Right lobe of liver (tissue), 6 donors: ENCODE data around the gene MAST4. TPM values are rescaled to one million over a fixed set of nuclear protein-coding genes. Genes with fewer than 3 reads are reported as not detected.

Experiments
- ATAC-seq, 4 donors: fragments of 200-7000 bp; cut with Tn5 transposase; one replicate each; pipeline ENCODE4 v1.9.1; 2020; ENCODE audit warnings: mild to moderate bottlenecking in 4 of 4, moderate library complexity in 4 of 4
- DNase-seq, 3 donors: peaks; one replicate each; pipeline ENCODE4 v3.0.0-alpha.2; 2020
- H3K27ac ChIP-seq, 3 donors: fragments of 200-600 bp; one replicate each; pipeline ENCODE4 v1.8.0; 2022
- H3K27me3 ChIP-seq, 2 donors: fragments of 200-600 bp; one replicate each; pipeline ENCODE4 v1.8.0; 2022
- H3K36me3 ChIP-seq, 4 donors: fragments of 200-600 bp; sonication (generic) in 1 of 4; one replicate each; pipeline versions ENCODE4 v1.5.1 to v1.8.0; 2017 to 2022; ENCODE audit warnings: control low read depth in 1 of 4
- H3K4me1 ChIP-seq, 4 donors: fragments of 200-600 bp; sonication (generic) in 1 of 4; one replicate each; pipeline versions ENCODE4 v1.5.1 to v1.8.0; 2017 to 2022; ENCODE audit warnings: control low read depth in 1 of 4
- H3K4me3 ChIP-seq, 3 donors: fragments of 200-600 bp; one replicate each; pipeline ENCODE4 v1.8.0; 2022
- H3K9me3 ChIP-seq, 4 donors: fragments of 200-600 bp; sonication (generic) in 1 of 4; one replicate each; pipeline versions ENCODE4 v1.5.1 to v1.8.0; 2017 to 2022; ENCODE audit warnings: control low read depth in 1 of 4
- POLR2A ChIP-seq: fragments of 450-650 bp; IDR thresholded peaks from one replicate; pipeline ENCODE4 v1.6.1; 2017; ENCODE audit warnings: antibody characterized with exemption, mild to moderate bottlenecking
- WGBS: methylation state at CpG from one replicate; pipeline ENCODE4 v1.1.6; 2018; ENCODE audit warnings: low coverage, low lambda C conversion rate; ENCODE audit not compliant: insufficient coverage; ENCODE audit errors: missing lambda C conversion rate; 5-methylcytosine and 5-hydroxymethylcytosine counted together
- intact Hi-C, 2 donors: fragments of 100-400 bp; cut with DNase I; formaldehyde crosslinking; loops; one replicate each; pipeline versions ENCODE4 v1.11.2 to v1.14.1; 2022
- total RNA-seq, 6 experiments: library from RNA; depleted of rRNA in 2 of 6; stranded (reverse); fragments of >200 nt in 2 of 6; fragmentation: NEBNext Ultra II Directional in 3 of 6; extraction: Animal tissue kit (Norgen Biotek cat#: 25700) in 3 of 6; gene quantifications; one replicate each; pipeline versions ENCODE4 v1.1.0 to v1.2.4, GENCODE V29; 2016 to 2023
- TF ChIP-seq, protein P1 (sequence below), 4 donors: fragments of 200-600 bp in 3 of 4; fragments of 450-650 bp in 1 of 4; IDR thresholded peaks; one replicate each; pipeline versions ENCODE4 v1.5.1 to v1.8.0; 2016 to 2022; ENCODE audit warnings: antibody characterized with exemption in 4 of 4, mild to moderate bottlenecking in 2 of 4
- donor health status: DM: no; HTN: yes; CAD: no.
- donor health status: DM: no; HTN: no; CAD: no.
- donor health status: DM: no; HTN: no; CAD: no.
- donor health status: DM: no; HTN: yes; CAD: no.
- donor health status: DM: no; HTN: yes; CAD: no.

MAST4 gene
- total RNA-seq, 6 experiments from 2014 or later = 9.4 to 23.5 (median 13.9) TPM

DNA sequence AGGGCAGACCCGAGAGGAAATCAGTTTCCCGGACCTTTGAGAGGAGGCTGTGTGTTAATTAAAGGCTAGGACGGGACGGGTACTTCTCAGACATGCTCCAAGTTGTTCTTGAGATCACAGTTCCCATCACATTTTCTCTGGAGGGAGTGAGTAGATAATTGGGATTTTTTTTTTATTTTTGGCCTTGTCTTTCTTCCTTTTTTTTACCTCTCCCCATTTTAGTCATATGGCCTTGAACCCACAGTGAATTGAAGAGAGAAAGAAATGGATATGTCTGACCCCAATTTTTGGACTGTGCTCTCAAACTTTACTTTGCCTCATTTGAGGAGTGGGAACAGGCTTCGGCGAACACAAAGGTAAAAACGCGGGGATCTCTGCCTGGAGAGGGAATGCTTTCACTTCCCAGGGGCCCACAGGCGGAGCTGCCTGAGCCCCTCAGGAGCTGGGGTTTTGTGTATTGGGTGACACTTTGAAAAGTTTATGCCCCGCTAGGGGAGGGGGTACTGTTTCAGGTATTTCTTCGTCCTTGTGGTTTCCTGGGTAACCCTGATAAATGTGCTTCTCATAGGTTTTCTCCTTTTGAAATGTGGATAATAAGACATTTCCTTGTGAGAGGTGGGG lies 408.6 kb downstream of the MAST4 start:
- H3K9me3 ChIP-seq = no peaks in the 10 kb centered on the region
- 5% methylated on average over 11 of the region's 11 CpGs for WGBS
- H3K27me3 ChIP-seq = no peaks in the 10 kb centered on the region
- peak overlapping the region; percentile 50 to 65 (median 57) for H3K4me3 ChIP-seq
- intact Hi-C loops = no loop called here
- H3K4me1 ChIP-seq = peaks cover 0 to 28% (median 9%) of the 10 kb centered on the region in 4 donors
- no peak for TF ChIP-seq POLR2A
- TF ChIP-seq, protein P1, sequence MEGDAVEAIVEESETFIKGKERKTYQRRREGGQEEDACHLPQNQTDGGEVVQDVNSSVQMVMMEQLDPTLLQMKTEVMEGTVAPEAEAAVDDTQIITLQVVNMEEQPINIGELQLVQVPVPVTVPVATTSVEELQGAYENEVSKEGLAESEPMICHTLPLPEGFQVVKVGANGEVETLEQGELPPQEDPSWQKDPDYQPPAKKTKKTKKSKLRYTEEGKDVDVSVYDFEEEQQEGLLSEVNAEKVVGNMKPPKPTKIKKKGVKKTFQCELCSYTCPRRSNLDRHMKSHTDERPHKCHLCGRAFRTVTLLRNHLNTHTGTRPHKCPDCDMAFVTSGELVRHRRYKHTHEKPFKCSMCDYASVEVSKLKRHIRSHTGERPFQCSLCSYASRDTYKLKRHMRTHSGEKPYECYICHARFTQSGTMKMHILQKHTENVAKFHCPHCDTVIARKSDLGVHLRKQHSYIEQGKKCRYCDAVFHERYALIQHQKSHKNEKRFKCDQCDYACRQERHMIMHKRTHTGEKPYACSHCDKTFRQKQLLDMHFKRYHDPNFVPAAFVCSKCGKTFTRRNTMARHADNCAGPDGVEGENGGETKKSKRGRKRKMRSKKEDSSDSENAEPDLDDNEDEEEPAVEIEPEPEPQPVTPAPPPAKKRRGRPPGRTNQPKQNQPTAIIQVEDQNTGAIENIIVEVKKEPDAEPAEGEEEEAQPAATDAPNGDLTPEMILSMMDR (IDR thresholded peaks at IDR 0.05) = no peak
- peak overlapping the region; percentile 83 to 91 (median 86) for H3K27ac ChIP-seq
- H3K36me3 ChIP-seq = no peaks in the 10 kb centered on the region
- DNase-seq (no peak), ATAC-seq (peak in 1 of 4 donors; percentile 4)

DNA sequence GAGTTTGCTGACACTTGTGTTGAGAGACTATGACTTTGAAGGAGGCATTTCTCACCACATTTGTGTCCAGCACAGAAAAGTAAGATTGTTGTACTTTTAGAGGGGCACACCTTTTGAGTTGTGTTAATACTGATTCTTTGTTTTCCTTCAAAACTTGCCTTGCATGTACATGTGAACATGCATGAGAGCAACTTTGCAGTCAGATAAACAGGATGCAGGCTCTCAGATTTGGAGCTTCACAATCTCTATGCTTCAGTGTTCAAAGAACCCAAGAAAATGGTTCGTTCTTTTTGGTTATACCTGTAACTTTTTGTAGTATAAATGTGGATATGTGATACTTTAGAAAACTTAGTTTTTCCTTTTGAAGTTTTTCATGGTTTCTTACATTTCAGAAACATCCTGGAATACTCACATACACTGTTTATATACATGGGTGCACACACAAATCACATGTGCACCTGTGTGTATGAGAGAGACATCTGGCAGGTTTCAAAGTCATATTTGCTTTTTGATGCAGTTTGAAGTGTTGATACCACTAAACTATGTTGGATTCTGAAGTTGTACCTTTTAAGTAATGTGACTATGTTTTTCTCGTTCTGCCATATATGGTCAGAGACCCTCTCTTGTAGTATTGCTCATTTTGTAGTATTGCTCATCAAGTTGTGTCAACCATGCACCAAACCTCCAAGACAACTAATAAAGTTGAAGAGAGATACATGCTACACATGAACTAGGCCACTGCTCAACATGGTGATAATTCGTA lies 409.7 kb downstream of the MAST4 start:
- H3K4me1 ChIP-seq = peaks cover 0 to 28% (median 9%) of the 10 kb centered on the region in 4 donors
- 37% methylated on average over 3 of the region's 3 CpGs for WGBS
- TF ChIP-seq, protein P1 (IDR thresholded peaks at IDR 0.05) = no peak
- no peak for TF ChIP-seq POLR2A

DNA sequence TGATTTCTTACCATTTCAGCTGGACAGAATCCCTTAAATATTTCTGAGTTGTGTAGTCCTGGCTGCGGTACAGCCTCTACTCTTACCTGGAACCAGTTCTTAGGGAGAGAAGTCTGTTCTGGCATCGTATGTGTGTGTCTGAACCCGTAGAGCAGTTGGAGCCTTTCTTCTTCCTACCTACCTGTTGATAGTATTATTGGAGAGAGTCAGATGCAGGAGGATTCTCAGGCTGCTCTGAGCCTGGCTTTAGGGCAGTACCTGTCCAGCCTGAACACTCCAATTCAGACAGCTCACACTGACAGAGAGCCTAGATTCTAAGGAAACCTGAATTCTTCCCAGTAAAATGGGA lies 410.3 kb downstream of the MAST4 start:
- H3K4me1 ChIP-seq = peaks cover 0 to 28% (median 9%) of the 10 kb centered on the region in 4 donors
- H3K27ac ChIP-seq = no peak overlapping the region
- WGBS = 35% methylated on average over 3 of the region's 3 CpGs
- ATAC-seq = no peak
- intact Hi-C loops = no loop called here
- DNase-seq = no peak
- H3K9me3 ChIP-seq = no peaks in the 10 kb centered on the region
- no peaks in the 10 kb centered on the region for H3K27me3 ChIP-seq
- no peaks in the 10 kb centered on the region for H3K36me3 ChIP-seq
- H3K4me3 ChIP-seq = peak overlapping the region in 1 of 3 donors; percentile 50
- no peak for TF ChIP-seq POLR2A
- TF ChIP-seq, protein P1 (IDR thresholded peaks at IDR 0.05) = no peak

More for the DNA sequence above, 409.7 kb downstream of the MAST4 start:
- no peaks in the 10 kb centered on the region for H3K9me3 ChIP-seq
- DNase-seq (no peak), ATAC-seq (no peak)
- H3K27ac ChIP-seq = peak overlapping the region; percentile 83 to 91 (median 86)
- peak overlapping the region; percentile 50 to 65 (median 57) for H3K4me3 ChIP-seq
- intact Hi-C loops = no loop called here
- no peaks in the 10 kb centered on the region for H3K27me3 ChIP-seq
- H3K36me3 ChIP-seq = no peaks in the 10 kb centered on the region

DNA sequence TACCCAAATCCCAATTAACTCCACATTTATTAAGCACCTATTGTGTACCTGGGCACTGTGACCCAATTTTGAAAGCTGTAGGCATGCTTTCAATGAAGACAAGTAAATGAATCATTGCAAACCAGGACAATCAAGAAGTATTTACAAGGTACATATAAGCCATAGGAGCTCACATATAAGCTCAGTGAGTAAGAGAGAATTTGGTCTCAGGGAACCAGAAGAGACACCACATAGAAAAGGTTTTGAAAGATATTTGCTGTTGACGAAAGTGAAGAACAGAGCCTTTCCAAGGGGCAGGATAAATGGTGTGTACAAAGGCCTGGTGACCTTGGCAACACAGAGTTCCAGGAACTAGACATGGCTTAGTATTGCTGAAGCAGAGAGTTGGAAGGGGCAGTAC lies 412.8 kb downstream of the MAST4 start:
- 33% methylated on average over 1 of the region's 1 CpG for WGBS
- H3K4me1 ChIP-seq = peaks cover 0 to 32% (median 11%) of the 10 kb centered on the region in 4 donors
- no peak overlapping the region for H3K4me3 ChIP-seq
- intact Hi-C loops = no loop called here
- ATAC-seq = peak; percentile 21 to 56 (median 36)
- no peaks in the 10 kb centered on the region for H3K27me3 ChIP-seq
- no peaks in the 10 kb centered on the region for H3K36me3 ChIP-seq
- H3K9me3 ChIP-seq = no peaks in the 10 kb centered on the region
- TF ChIP-seq, protein P1 (IDR thresholded peaks at IDR 0.05) = no peak
- no peak for TF ChIP-seq POLR2A
- no peak for DNase-seq
- no peak overlapping the region for H3K27ac ChIP-seq
